Natural killer cell (primary cell): ENCODE results near the gene HSPA4. TPM values are rescaled to one million over a fixed set of nuclear protein-coding genes. Genes with fewer than 3 reads are reported as not detected.
"Not testable (repeated sequence)": the region's sequence is repeated elsewhere in the genome, so short reads cannot be mapped to it uniquely, and the experiment has no call there.

ENCODE experiments used
- ATAC-seq, 3 donors: fragments of 150-1000 bp in 2 of 3; fragments of 200-7000 bp in 1 of 3; cut with Tn5 transposase; 1 replicate in 1 of 3; 2 replicates in 2 of 3; pipeline ENCODE4 v1.10.0; 2021; ENCODE audit warnings: mild to moderate bottlenecking in 2 of 3, moderate library complexity in 2 of 3
- DNase-seq, 2 donors: peaks; one replicate each; pipeline versions ENCODE4 v3.0.0 to v3.0.0-alpha.2; 2013 to 2021; ENCODE audit warnings: mixed read lengths in 1 of 2
- H3K27ac ChIP-seq: one replicate; pipeline ENCODE4 v1.5.1; 2013; ENCODE audit warnings: mild to moderate bottlenecking, low read length
- H3K27me3 ChIP-seq: one replicate; pipeline ENCODE4 v1.6.1; 2013; ENCODE audit warnings: low read length; ENCODE audit not compliant: control insufficient read depth, insufficient read depth
- H3K36me3 ChIP-seq: one replicate; pipeline ENCODE4 v1.6.1; 2013; ENCODE audit warnings: low read length; ENCODE audit not compliant: control insufficient read depth, insufficient read depth
- H3K4me1 ChIP-seq: one replicate; pipeline ENCODE4 v1.6.1; 2013; ENCODE audit warnings: low read length; ENCODE audit not compliant: control insufficient read depth, insufficient read depth
- H3K4me3 ChIP-seq: one replicate; pipeline ENCODE4 v1.5.1; 2013; ENCODE audit warnings: low read length
- H3K9me3 ChIP-seq: one replicate; pipeline ENCODE4 v1.6.1; 2013; ENCODE audit warnings: low read length; ENCODE audit not compliant: control insufficient read depth, insufficient read depth
- H3K27ac Mint-ChIP-seq, 2 donors: one replicate each; pipeline ENCODE4 v1.8.0; 2022; ENCODE audit warnings: mild to moderate bottlenecking in 2 of 2, mixed read lengths in 2 of 2, moderate library complexity in 1 of 2
- H3K27me3 Mint-ChIP-seq, 2 donors: one replicate each; pipeline ENCODE4 v1.8.0; 2022; ENCODE audit warnings: low read depth in 2 of 2, mixed read lengths in 2 of 2
- H3K36me3 Mint-ChIP-seq: one replicate; pipeline ENCODE4 v1.8.0; 2022; ENCODE audit warnings: mixed read lengths
- H3K4me1 Mint-ChIP-seq, 2 donors: one replicate each; pipeline ENCODE4 v1.8.0; 2022; ENCODE audit warnings: mixed read lengths in 2 of 2
- H3K4me3 Mint-ChIP-seq: one replicate; pipeline ENCODE4 v1.8.0; 2022; ENCODE audit warnings: mild to moderate bottlenecking, moderate library complexity, mixed read lengths
- H3K9me3 Mint-ChIP-seq, 2 donors: one replicate each; pipeline ENCODE4 v1.8.0; 2022; ENCODE audit warnings: mixed read lengths in 2 of 2
- CTCF ChIP-seq: fragments of 200-600 bp; IDR thresholded peaks from one replicate; pipeline ENCODE4 v1.8.0; 2022; ENCODE audit warnings: antibody characterized with exemption
- WGBS: methylation state at CpG from one replicate; pipeline ENCODE4 v1.1.7; 2013; ENCODE audit warnings: missing lambda C conversion rate; ENCODE audit not compliant: insufficient coverage; 5-methylcytosine and 5-hydroxymethylcytosine counted together
- intact Hi-C: fragments of 100-400 bp; cut with micrococcal nuclease; formaldehyde crosslinking; loops from one replicate; pipeline ENCODE4 v1.14.2; 2022
- total RNA-seq, 4 donors: library from RNA; stranded (reverse); fragments of 120-200 nt in 1 of 4; gene quantifications; one replicate each; pipeline versions ENCODE4 v1.2.3 to v1.2.4, GENCODE V29; 2013 to 2022

Gene HSPA4
- total RNA-seq, 3 donors from 2014 or later (not counting 1 experiment from before 2014, with no cell fraction given), result 38.3 to 58.6 (median 43.0) TPM

- H3K4me3 ChIP-seq, result no peak overlapping the region
- H3K27ac Mint-ChIP-seq, result no peak overlapping the region
- no peaks in the 10 kb centered on the region for H3K9me3 ChIP-seq
- DNase-seq (no peak), ATAC-seq (no peak)
- TF ChIP-seq CTCF, result no peak
- no peaks in the 10 kb centered on the region for H3K27me3 ChIP-seq
- 90% methylated on average over 2 of the region's 2 CpGs for WGBS
- no peak overlapping the region for H3K4me3 Mint-ChIP-seq
- peaks cover 9 to 10% of the 10 kb centered on the region in 2 donors for H3K27me3 Mint-ChIP-seq
- no peaks in the 10 kb centered on the region for H3K36me3 ChIP-seq
- no peaks in the 10 kb centered on the region for H3K9me3 Mint-ChIP-seq
- intact Hi-C loops, result no loop called here
- H3K4me1 ChIP-seq, result no peaks in the 10 kb centered on the region
- no peaks in the 10 kb centered on the region for H3K36me3 Mint-ChIP-seq
- H3K4me1 Mint-ChIP-seq, result no peaks in the 10 kb centered on the region
- H3K27ac ChIP-seq, result no peak overlapping the region
Measured at GRCh38 chr5:133132717-133133116, 80.9 kb downstream of the HSPA4 start.

GRCh38 chr5:133133241-133133640, 81.4 kb downstream of the HSPA4 start:
- H3K4me1 Mint-ChIP-seq, H3K27ac Mint-ChIP-seq, H3K9me3 ChIP-seq, H3K9me3 Mint-ChIP-seq, H3K27me3 ChIP-seq, H3K27me3 Mint-ChIP-seq, intact Hi-C loops, H3K27ac ChIP-seq, DNase-seq, ATAC-seq, H3K36me3 ChIP-seq, H3K4me3 ChIP-seq, H3K4me3 Mint-ChIP-seq, H3K4me1 ChIP-seq, H3K36me3 Mint-ChIP-seq: not testable (repeated sequence)
- 100% methylated on average over 1 of the region's 5 CpGs for WGBS

GRCh38 chr5:133136890-133137289, 85.1 kb downstream of the HSPA4 start:
- H3K36me3 ChIP-seq, ATAC-seq, H3K9me3 ChIP-seq, H3K27me3 ChIP-seq, DNase-seq, H3K4me3 Mint-ChIP-seq, H3K9me3 Mint-ChIP-seq, intact Hi-C loops, H3K27ac ChIP-seq, H3K4me1 ChIP-seq, H3K36me3 Mint-ChIP-seq, H3K4me1 Mint-ChIP-seq, H3K4me3 ChIP-seq, H3K27ac Mint-ChIP-seq: not testable (repeated sequence)
- no CpG with 5 or more reads among the region's 2 CpGs for WGBS
- H3K27me3 Mint-ChIP-seq, result peaks cover 15 to 19% of the 10 kb centered on the region in 2 donors

- H3K4me1 Mint-ChIP-seq, result no peaks in the 10 kb centered on the region
- Histone ChIP-seq H3K4me1 (no peaks in the 10 kb centered on the region), H3K36me3 (no peaks in the 10 kb centered on the region), H3K27me3 (no peaks in the 10 kb centered on the region), H3K9me3 (no peaks in the 10 kb centered on the region), H3K27ac (no peak overlapping the region), H3K4me3 (no peak overlapping the region)
- H3K4me3 Mint-ChIP-seq, result no peak overlapping the region
- peaks cover 19 to 26% of the 10 kb centered on the region in 2 donors for H3K27me3 Mint-ChIP-seq
- no peaks in the 10 kb centered on the region for H3K9me3 Mint-ChIP-seq
- TF ChIP-seq CTCF, result no peak
- intact Hi-C loops, result no loop called here
- no peaks in the 10 kb centered on the region for H3K36me3 Mint-ChIP-seq
- 78% methylated on average over 5 of the region's 7 CpGs for WGBS
- no peak for DNase-seq
- H3K27ac Mint-ChIP-seq, result no peak overlapping the region
- no peak for ATAC-seq
Measured at GRCh38 chr5:133140311-133140710, 88.5 kb downstream of the HSPA4 start.

- H3K4me3 ChIP-seq, result no peak overlapping the region
- H3K36me3 Mint-ChIP-seq, result no peaks in the 10 kb centered on the region
- H3K27ac Mint-ChIP-seq, result no peak overlapping the region
- peaks cover 10 to 21% of the 10 kb centered on the region in 2 donors for H3K27me3 Mint-ChIP-seq
- intact Hi-C loops, result no loop called here
- no peak for TF ChIP-seq CTCF
- no peaks in the 10 kb centered on the region for H3K4me1 Mint-ChIP-seq
- H3K27me3 ChIP-seq, result no peaks in the 10 kb centered on the region
- no peak overlapping the region for H3K4me3 Mint-ChIP-seq
- no peak for DNase-seq
- no peak overlapping the region for H3K27ac ChIP-seq
- no peaks in the 10 kb centered on the region for H3K9me3 Mint-ChIP-seq
- 90% methylated on average over 2 of the region's 3 CpGs for WGBS
- H3K36me3 ChIP-seq, result no peaks in the 10 kb centered on the region
- ATAC-seq, result no peak
- H3K9me3 ChIP-seq, result no peaks in the 10 kb centered on the region
- no peaks in the 10 kb centered on the region for H3K4me1 ChIP-seq
Measured at GRCh38 chr5:133141746-133142145, 89.9 kb downstream of the HSPA4 start.
